Activated CD4-positive, alpha-beta T cell treated with anti-CD3 and anti-CD28 coated beads, Interleukin-2, amount 10 ng/mL, durations not matched to agents 24 days and 14 days (primary cell): Measurements from ENCODE around the gene THBS1. TPM values are rescaled to one million over a fixed set of nuclear protein-coding genes. Genes with fewer than 3 reads are reported as not detected.
A peak's percentile ranks its signal among the peaks of the same experiment; 100 is the strongest.

ENCODE experiments used
- DNase-seq: peaks from one replicate; pipeline ENCODE4 v3.0.0; 2022
- H3K27ac Mint-ChIP-seq: one replicate; pipeline ENCODE4 v1.8.0; 2022; ENCODE audit warnings: mild to moderate bottlenecking, mixed read lengths
- H3K27me3 Mint-ChIP-seq: one replicate; pipeline ENCODE4 v1.8.0; 2022; ENCODE audit warnings: mixed read lengths
- H3K36me3 Mint-ChIP-seq: one replicate; pipeline ENCODE4 v1.8.0; 2022; ENCODE audit warnings: low read depth, mild to moderate bottlenecking, mixed read lengths
- H3K4me1 Mint-ChIP-seq: one replicate; pipeline ENCODE4 v1.8.0; 2021; ENCODE audit warnings: mixed read lengths
- H3K4me3 Mint-ChIP-seq: one replicate; pipeline ENCODE4 v1.8.0; 2022; ENCODE audit warnings: mild to moderate bottlenecking, moderate library complexity, mixed read lengths
- H3K9me3 Mint-ChIP-seq: one replicate; pipeline ENCODE4 v1.8.0; 2021; ENCODE audit warnings: mixed read lengths
- intact Hi-C: fragments of 100-400 bp; cut with micrococcal nuclease; formaldehyde crosslinking; loops from one replicate; pipeline ENCODE4 v1.15.1; 2023
- total RNA-seq: library from RNA; stranded (reverse); gene quantifications from 2 replicates; pipeline ENCODE4 v1.2.3, GENCODE V29; 2022

The THBS1 gene
- total RNA-seq, 1 donor from 2014 or later = 2.8 TPM

GRCh38 chr15:39629371-39629770, 48.5 kb downstream of the THBS1 start:
- H3K27me3 Mint-ChIP-seq = no peaks in the 10 kb centered on the region
- peak overlapping the region; percentile 36 for H3K4me3 Mint-ChIP-seq
- H3K9me3 Mint-ChIP-seq = peaks cover 18% of the 10 kb centered on the region
- peaks cover 67% of the 10 kb centered on the region for H3K4me1 Mint-ChIP-seq
- intact Hi-C loops = loop anchor here (2.0 to 10.0 kb wide), 4 partner anchors 487 to 1075 kb away; no protein-coding TSS in a partner anchor
- peak; percentile 86 for DNase-seq
- peaks cover 25% of the 10 kb centered on the region for H3K36me3 Mint-ChIP-seq
- H3K27ac Mint-ChIP-seq = peak overlapping the region; percentile 81

GRCh38 chr15:39629906-39630305, 49.0 kb downstream of the THBS1 start:
- no peak for DNase-seq
- peak overlapping the region; percentile 81 for H3K27ac Mint-ChIP-seq
- H3K27me3 Mint-ChIP-seq = no peaks in the 10 kb centered on the region
- H3K4me3 Mint-ChIP-seq = peak overlapping the region; percentile 36
- H3K9me3 Mint-ChIP-seq = peaks cover 22% of the 10 kb centered on the region
- intact Hi-C loops = loop anchor here (2.0 to 10.0 kb wide), 5 partner anchors 153 to 1075 kb away; partner anchors contain the start of gene FSIP1
- H3K36me3 Mint-ChIP-seq = peaks cover 23% of the 10 kb centered on the region
- H3K4me1 Mint-ChIP-seq = peaks cover 62% of the 10 kb centered on the region

GRCh38 chr15:39631357-39631756, 50.5 kb downstream of the THBS1 start:
- Mint-ChIP-seq H3K27me3 (peaks cover 4% of the 10 kb centered on the region), H3K4me3 (peak overlapping the region; percentile 53), H3K36me3 (peaks cover 14% of the 10 kb centered on the region), H3K4me1 (peaks cover 49% of the 10 kb centered on the region), H3K27ac (peak overlapping the region; percentile 67), H3K9me3 (peaks cover 21% of the 10 kb centered on the region)
- DNase-seq = peak; percentile 63
- intact Hi-C loops = loop anchor here (1.0 to 2.0 kb wide), 2 partner anchors 8 to 151 kb away; partner anchors contain the start of gene FSIP1

GRCh38 chr15:39638041-39638440, 57.2 kb downstream of the THBS1 start:
- H3K9me3 Mint-ChIP-seq = peaks cover 18% of the 10 kb centered on the region
- H3K36me3 Mint-ChIP-seq = no peaks in the 10 kb centered on the region
- DNase-seq = no peak
- peaks cover 18% of the 10 kb centered on the region for H3K27me3 Mint-ChIP-seq
- H3K4me1 Mint-ChIP-seq = peaks cover 21% of the 10 kb centered on the region
- no peak overlapping the region for H3K27ac Mint-ChIP-seq
- intact Hi-C loops = no loop called here
- H3K4me3 Mint-ChIP-seq = no peak overlapping the region

GRCh38 chr15:39639037-39639436, 58.2 kb downstream of the THBS1 start:
- Mint-ChIP-seq H3K9me3 (peaks cover 14% of the 10 kb centered on the region), H3K36me3 (no peaks in the 10 kb centered on the region), H3K4me1 (peaks cover 30% of the 10 kb centered on the region), H3K4me3 (no peak overlapping the region), H3K27me3 (peaks cover 18% of the 10 kb centered on the region), H3K27ac (no peak overlapping the region)
- intact Hi-C loops = no loop called here
- DNase-seq = no peak

GRCh38 chr15:39640665-39641064, 59.8 kb downstream of the THBS1 start:
- H3K27ac Mint-ChIP-seq = no peak overlapping the region
- no peaks in the 10 kb centered on the region for H3K36me3 Mint-ChIP-seq
- intact Hi-C loops = no loop called here
- H3K4me1 Mint-ChIP-seq = peaks cover 31% of the 10 kb centered on the region
- H3K9me3 Mint-ChIP-seq = peaks cover 4% of the 10 kb centered on the region
- no peak overlapping the region for H3K4me3 Mint-ChIP-seq
- DNase-seq = no peak
- H3K27me3 Mint-ChIP-seq = peaks cover 17% of the 10 kb centered on the region

- Mint-ChIP-seq H3K4me3 (no peak overlapping the region), H3K9me3 (peaks cover 4% of the 10 kb centered on the region), H3K27me3 (peaks cover 14% of the 10 kb centered on the region), H3K27ac (no peak overlapping the region), H3K36me3 (no peaks in the 10 kb centered on the region), H3K4me1 (peaks cover 31% of the 10 kb centered on the region)
- no peak for DNase-seq
- intact Hi-C loops = no loop called here
Observed at GRCh38 chr15:39641191-39641889, 60.5 kb downstream of the THBS1 start.

GRCh38 chr15:39642011-39642640, 61.2 kb downstream of the THBS1 start:
- no peak overlapping the region for H3K27ac Mint-ChIP-seq
- H3K4me1 Mint-ChIP-seq = peaks cover 30% of the 10 kb centered on the region
- H3K27me3 Mint-ChIP-seq = peaks cover 10% of the 10 kb centered on the region
- intact Hi-C loops = no loop called here
- no peak for DNase-seq
- no peak overlapping the region for H3K4me3 Mint-ChIP-seq
- no peaks in the 10 kb centered on the region for H3K36me3 Mint-ChIP-seq
- peaks cover 4% of the 10 kb centered on the region for H3K9me3 Mint-ChIP-seq

GRCh38 chr15:39643727-39644126, 62.8 kb downstream of the THBS1 start:
- intact Hi-C loops = loop anchor here (1.0 kb wide), 1 partner anchor 19 kb away; no protein-coding TSS in a partner anchor
- peaks cover 6% of the 10 kb centered on the region for H3K27me3 Mint-ChIP-seq
- no peak overlapping the region for H3K4me3 Mint-ChIP-seq
- peaks cover 23% of the 10 kb centered on the region for H3K4me1 Mint-ChIP-seq
- DNase-seq = no peak
- H3K9me3 Mint-ChIP-seq = no peaks in the 10 kb centered on the region
- H3K27ac Mint-ChIP-seq = no peak overlapping the region
- H3K36me3 Mint-ChIP-seq = no peaks in the 10 kb centered on the region

GRCh38 chr15:39644136-39644535, 63.3 kb downstream of the THBS1 start:
- Mint-ChIP-seq H3K27me3 (peaks cover 6% of the 10 kb centered on the region), H3K36me3 (no peaks in the 10 kb centered on the region), H3K4me1 (peaks cover 23% of the 10 kb centered on the region), H3K27ac (peak overlapping the region; percentile 19), H3K9me3 (no peaks in the 10 kb centered on the region), H3K4me3 (no peak overlapping the region)
- no peak for DNase-seq
- intact Hi-C loops = no loop called here

- no peak overlapping the region for H3K27ac Mint-ChIP-seq
- H3K4me1 Mint-ChIP-seq = peaks cover 23% of the 10 kb centered on the region
- no peaks in the 10 kb centered on the region for H3K36me3 Mint-ChIP-seq
- no peak for DNase-seq
- intact Hi-C loops = no loop called here
- no peak overlapping the region for H3K4me3 Mint-ChIP-seq
- peaks cover 11% of the 10 kb centered on the region for H3K27me3 Mint-ChIP-seq
- no peaks in the 10 kb centered on the region for H3K9me3 Mint-ChIP-seq
Observed at GRCh38 chr15:39645138-39645975, 64.5 kb downstream of the THBS1 start.

- Mint-ChIP-seq H3K36me3 (no peaks in the 10 kb centered on the region), H3K4me1 (peaks cover 21% of the 10 kb centered on the region), H3K27me3 (peaks cover 15% of the 10 kb centered on the region), H3K4me3 (no peak overlapping the region), H3K9me3 (no peaks in the 10 kb centered on the region), H3K27ac (no peak overlapping the region)
- no peak for DNase-seq
- intact Hi-C loops = no loop called here
Observed at GRCh38 chr15:39645976-39646257, 65.0 kb downstream of the THBS1 start.

GRCh38 chr15:39646425-39646824, 65.5 kb downstream of the THBS1 start:
- Mint-ChIP-seq H3K27ac (no peak overlapping the region), H3K4me3 (no peak overlapping the region), H3K36me3 (no peaks in the 10 kb centered on the region), H3K9me3 (no peaks in the 10 kb centered on the region), H3K27me3 (peaks cover 17% of the 10 kb centered on the region), H3K4me1 (peaks cover 20% of the 10 kb centered on the region)
- DNase-seq = no peak
- intact Hi-C loops = no loop called here
